Measurements from ENCODE around the gene AK8.

AK8 gene

GRCh38 chr9:132769906-132770769, 107.9 kb downstream of the AK8 start:
- DNase-seq: no peak

- DNase-seq: peak; percentile 75
These were observed 108.9 kb downstream of the AK8 start for GRCh38 chr9:132768932-132769905.

- no peak for DNase-seq
These were observed 114.5 kb downstream of the AK8 start for GRCh38 chr9:132763574-132763973.

- no peak for DNase-seq
These were observed 115.2 kb downstream of the AK8 start for GRCh38 chr9:132762896-132763295.

GRCh38 chr9:132761602-132762001, 116.5 kb downstream of the AK8 start:
- no peak for DNase-seq

GRCh38 chr9:132760057-132760456, 118.0 kb downstream of the AK8 start:
- no peak for DNase-seq

- DNase-seq: no peak
These were observed 121.1 kb downstream of the AK8 start for GRCh38 chr9:132757016-132757415.

- DNase-seq: no peak
These were observed 121.8 kb downstream of the AK8 start for GRCh38 chr9:132756214-132756845.

- DNase-seq: no peak
These were observed 123.0 kb downstream of the AK8 start for GRCh38 chr9:132755096-132755495.

GRCh38 chr9:132754236-132754635, 123.8 kb downstream of the AK8 start:
- DNase-seq: no peak

- DNase-seq: no peak
These were observed 124.5 kb downstream of the AK8 start for GRCh38 chr9:132753593-132753880.

- DNase-seq: no peak
These were observed 125.0 kb downstream of the AK8 start for GRCh38 chr9:132752877-132753592.

- DNase-seq: no peak
These were observed 127.4 kb downstream of the AK8 start for GRCh38 chr9:132750668-132751067.

- DNase-seq: no peak
These were observed 128.8 kb downstream of the AK8 start for GRCh38 chr9:132749306-132749705.

GRCh38 chr9:132748450-132748849, 129.6 kb downstream of the AK8 start:
- DNase-seq: no peak

- DNase-seq: no peak
These were observed 132.1 kb downstream of the AK8 start for GRCh38 chr9:132745756-132746709.

- DNase-seq: peak; percentile 89
These were observed 133.0 kb downstream of the AK8 start for GRCh38 chr9:132744881-132745755.

GRCh38 chr9:132743931-132744479, 134.1 kb downstream of the AK8 start:
- DNase-seq: no peak

GRCh38 chr9:132742821-132743311, 135.2 kb downstream of the AK8 start:
- DNase-seq: no peak
